HEK293 (cell line): ENCODE measurements around the gene GRK3.

Experiments
- CTCF ChIA-PET: fragments of 350-600 bp; formaldehyde crosslinking; extraction: SDS; loops from one replicate; lab custom pipeline; 2021; ENCODE audit warnings: antibody characterized with exemption; lab: Yijun Ruan, JAX
- POLR2A ChIA-PET: fragments of 300-600 bp; formaldehyde crosslinking; extraction: SDS; loops from one replicate; lab custom pipeline; 2020; ENCODE audit warnings: antibody characterized with exemption, inconsistent platforms; lab: Yijun Ruan, JAX
- H3K27ac ChIP-seq: fragments of 200-500 bp; sonication (Bioruptor generic); 2 replicates; pipeline ENCODE4 v1.5.1; 2014; ENCODE audit warnings: low read depth, low read length, control low read depth, inconsistent platforms; ENCODE audit errors: extremely low read depth
- H3K36me3 ChIP-seq, 2 experiments: fragments of 200-500 bp in 1 of 2; sonication (Bioruptor generic) in 1 of 2; 1 replicate in 1 of 2; 2 replicates in 1 of 2; pipeline ENCODE4 v1.5.1; 2014 to 2017; ENCODE audit warnings: inconsistent platforms in 2 of 2, low read length in 2 of 2; ENCODE audit not compliant: control insufficient read depth in 2 of 2, insufficient read depth in 1 of 2
- H3K4me1 ChIP-seq: fragments of 200-500 bp; sonication (Bioruptor generic); 2 replicates; pipeline ENCODE4 v1.5.1; 2014; ENCODE audit warnings: mild to moderate bottlenecking, low read length, inconsistent platforms; ENCODE audit not compliant: control insufficient read depth, insufficient read depth
- H3K4me3 ChIP-seq: 2 replicates; pipeline ENCODE4 v1.5.1; 2011; ENCODE audit warnings: low read depth, mild to moderate bottlenecking, control low read depth, low read length, moderate library complexity
- H3K9me3 ChIP-seq: fragments of 200-500 bp; sonication (Bioruptor generic); 2 replicates; pipeline ENCODE4 v1.5.1; 2014; ENCODE audit warnings: low read depth, low read length, inconsistent platforms; ENCODE audit not compliant: control insufficient read depth, insufficient read depth
- FEZF1 ChIP-seq: fragments of 450-650 bp; formaldehyde crosslinking; IDR thresholded peaks from 2 replicates; pipeline ENCODE4 v1.5.1; 2016; ENCODE audit warnings: missing biosample characterization, missing genetic modification characterization
- HOXD13 ChIP-seq: sonication (generic); formaldehyde crosslinking; IDR thresholded peaks from 2 replicates; pipeline ENCODE4 v1.8.0; 2022; ENCODE audit warnings: missing genetic modification reagents, borderline replicate concordance
- KLF16 ChIP-seq: fragments of 450-650 bp; formaldehyde crosslinking; IDR thresholded peaks from 2 replicates; pipeline ENCODE4 v1.5.1; 2017; ENCODE audit warnings: missing biosample characterization, missing genetic modification characterization
- KLF8 ChIP-seq: fragments of 450-650 bp; formaldehyde crosslinking; IDR thresholded peaks from 2 replicates; pipeline ENCODE4 v1.5.1; 2016; ENCODE audit warnings: missing biosample characterization, missing genetic modification characterization
- PRDM4 ChIP-seq: fragments of 450-650 bp; formaldehyde crosslinking; IDR thresholded peaks from 2 replicates; pipeline ENCODE4 v1.5.1; 2017; ENCODE audit warnings: missing biosample characterization, missing genetic modification characterization
- PRDM6 ChIP-seq: fragments of 450-650 bp; formaldehyde crosslinking; IDR thresholded peaks from 2 replicates; pipeline ENCODE4 v1.5.1; 2017; ENCODE audit warnings: missing biosample characterization, missing genetic modification characterization
- RBAK ChIP-seq: fragments of 450-650 bp; formaldehyde crosslinking; IDR thresholded peaks from 2 replicates; pipeline ENCODE4 v1.5.1; 2016; ENCODE audit warnings: missing biosample characterization, missing genetic modification characterization
- TRIM28 ChIP-seq: IDR thresholded peaks from 2 replicates; pipeline ENCODE4 v1.6.1; 2011; ENCODE audit warnings: low read length, control low read depth, borderline replicate concordance
- ZNF132 ChIP-seq: fragments of 450-650 bp; formaldehyde crosslinking; IDR thresholded peaks from 2 replicates; pipeline ENCODE4 v1.5.1; 2017; ENCODE audit warnings: missing biosample characterization, missing genetic modification characterization, borderline replicate concordance
- ZNF138 ChIP-seq: fragments of 450-650 bp; formaldehyde crosslinking; IDR thresholded peaks from 2 replicates; pipeline ENCODE4 v1.5.1; 2016; ENCODE audit warnings: missing biosample characterization, missing genetic modification characterization, borderline replicate concordance
- ZNF2 ChIP-seq: fragments of 450-650 bp; formaldehyde crosslinking; IDR thresholded peaks from 2 replicates; pipeline ENCODE4 v1.5.1; 2016; ENCODE audit warnings: missing biosample characterization, missing genetic modification characterization
- ZNF223 ChIP-seq: fragments of 450-650 bp; formaldehyde crosslinking; IDR thresholded peaks from 2 replicates; pipeline ENCODE4 v1.5.1; 2016; ENCODE audit warnings: missing biosample characterization, missing genetic modification characterization
- ZNF280C ChIP-seq: fragments of 450-650 bp; formaldehyde crosslinking; IDR thresholded peaks from 2 replicates; pipeline ENCODE4 v1.5.1; 2016; ENCODE audit warnings: missing biosample characterization, missing genetic modification characterization
- ZNF366 ChIP-seq: fragments of 450-650 bp; formaldehyde crosslinking; conservative IDR thresholded peaks from 2 replicates; pipeline ENCODE4 v1.5.1; 2016; ENCODE audit warnings: missing biosample characterization, missing genetic modification characterization

GRK3 gene

DNA sequence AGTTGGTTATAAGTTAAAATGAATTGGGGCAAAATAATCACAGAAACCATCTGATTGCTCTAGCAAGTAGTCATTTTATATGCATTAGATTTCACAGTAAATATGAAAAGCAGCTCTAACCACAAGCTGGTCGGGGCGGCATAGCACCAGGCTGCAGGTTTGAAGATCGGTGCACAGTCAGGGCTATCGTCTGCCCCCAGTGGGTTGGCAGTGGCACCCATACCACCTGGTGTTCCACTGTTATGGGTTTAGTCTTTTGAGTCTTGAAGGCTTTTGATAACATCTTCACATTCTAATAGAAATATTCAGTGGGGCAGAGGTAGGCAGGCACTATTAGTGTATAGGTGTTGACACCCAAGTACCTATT is 62.1 kb downstream of the GRK3 start:
- no peaks in the 10 kb centered on the region for H3K9me3 ChIP-seq
- H3K4me3 ChIP-seq: no peak overlapping the region
- peaks cover 10% of the 10 kb centered on the region for H3K4me1 ChIP-seq
- no peak overlapping the region for H3K27ac ChIP-seq
- H3K36me3 ChIP-seq: no peaks in the 10 kb centered on the region
- TF ChIP-seq ZNF132 (tag by site-specific recombination): no peak
- TF ChIP-seq ZNF223: no peak
- TF ChIP-seq ZNF138: no peak
- no peak for TF ChIP-seq RBAK (tag by site-specific recombination)
- no peak for TF ChIP-seq ZNF2 (tag by site-specific recombination)
- TF ChIP-seq ZNF280C: no peak
- TF ChIP-seq ZNF366: no peak
- no peak for TF ChIP-seq PRDM4 (tag by site-specific recombination)
- no peak for TF ChIP-seq HOXD13 (CRISPR knock-in tag)
- no peak for TF ChIP-seq KLF16 (tag by site-specific recombination)
- ChIA-PET POLR2A (no interaction called here), CTCF (no interaction called here)

- CTCF ChIA-PET: interaction anchor here (0.9 kb wide), 1 partner anchor 146 kb away, joined by 5 read pairs; no protein-coding TSS in a partner anchor
- POLR2A ChIA-PET: no interaction called here
- H3K36me3 ChIP-seq: no peaks in the 10 kb centered on the region
- no peak overlapping the region for H3K4me3 ChIP-seq
- no peak overlapping the region for H3K27ac ChIP-seq
- H3K9me3 ChIP-seq: no peaks in the 10 kb centered on the region
- peaks cover 12% of the 10 kb centered on the region for H3K4me1 ChIP-seq
- TF ChIP-seq PRDM6 (peak; percentile 15; the same call in 1 of the 2 replicates), FEZF1 (tag by site-specific recombination) (0 out of 2 replicates have a peak, but pooled peaks have one; percentile 24), ZNF280C (no peak), KLF8 (no peak), TRIM28 (peak; percentile 54; the same call in 1 of the 2 replicates), HOXD13 (CRISPR knock-in tag) (no peak)
- TF ChIP-seq, all 188 proteins: peak for 3
These were observed 62.9 kb downstream of the GRK3 start for GRCh38 chr22:25627271-25627852.
